Germinal center (tissue), 1 donor: Measurements from ENCODE around the gene SEC22C.

Experiments
- DNase-seq: peaks from one replicate; pipeline ENCODE4 v3.0.0; 2012; ENCODE audit warnings: mixed read lengths, low spot score

Gene SEC22C

DNA sequence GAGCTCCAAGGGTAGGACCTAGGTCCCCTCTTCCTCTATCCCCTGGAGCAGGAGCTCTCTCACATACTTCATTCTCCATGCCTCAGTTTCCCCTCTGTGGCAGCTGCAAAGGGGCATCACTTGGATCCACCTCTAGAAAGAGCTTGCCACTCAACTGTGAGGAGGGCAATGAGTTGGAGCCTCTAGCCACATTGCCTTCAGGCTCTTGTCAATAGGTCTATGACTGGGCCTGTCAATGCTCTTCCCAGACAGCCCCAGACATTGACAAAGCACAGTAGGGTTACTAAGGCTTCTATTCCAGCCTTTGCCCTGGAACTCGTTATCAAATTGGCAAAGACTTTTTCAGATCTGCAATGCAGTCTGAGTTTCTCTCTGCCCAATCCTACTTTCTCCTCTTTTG is 83.7 kb downstream of the SEC22C start:
- DNase-seq, result no peak
